GM12801 (cell line): Measurements from ENCODE around the gene PPT1.

Source experiments
- CTCF ChIP-seq: IDR thresholded peaks from one replicate; pipeline ENCODE4 v1.5.1; 2011; ENCODE audit warnings: control low read depth; ENCODE audit not compliant: insufficient read length; ENCODE audit errors: extremely low read depth

Gene PPT1

GRCh38 chr1:40096977-40097782, at the start of gene PPT1:
TSS of gene PPT1 (minus strand) at chr1:40097252. CDS start at chr1:40097238, 14 bp downstream.
- no peak for TF ChIP-seq CTCF

GRCh38 chr1:40143891-40144575, 47.0 kb upstream of the PPT1 start:
- TF ChIP-seq CTCF: no peak

- TF ChIP-seq CTCF: no peak
Observed at GRCh38 chr1:40141878-40142535, 45.0 kb upstream of the PPT1 start.

- no peak for TF ChIP-seq CTCF
Observed at GRCh38 chr1:40140211-40140973, 43.3 kb upstream of the PPT1 start.

GRCh38 chr1:40133839-40134238, 36.8 kb upstream of the PPT1 start:
- TF ChIP-seq CTCF: no peak

GRCh38 chr1:40133312-40133665, 36.2 kb upstream of the PPT1 start:
- TF ChIP-seq CTCF: no peak
